Non-pigmented ciliary epithelial cell (primary cell): ENCODE measurements around the gene KRTAP5-1.
"Not testable (repeated sequence)": the region's sequence is repeated elsewhere in the genome, so short reads cannot be mapped to it uniquely, and the experiment has no call there.

ENCODE experiments used
- DNase-seq: peaks from one replicate; pipeline ENCODE4 v3.0.0-alpha.2; 2010; ENCODE audit warnings: low read depth

KRTAP5-1 gene, protein sequence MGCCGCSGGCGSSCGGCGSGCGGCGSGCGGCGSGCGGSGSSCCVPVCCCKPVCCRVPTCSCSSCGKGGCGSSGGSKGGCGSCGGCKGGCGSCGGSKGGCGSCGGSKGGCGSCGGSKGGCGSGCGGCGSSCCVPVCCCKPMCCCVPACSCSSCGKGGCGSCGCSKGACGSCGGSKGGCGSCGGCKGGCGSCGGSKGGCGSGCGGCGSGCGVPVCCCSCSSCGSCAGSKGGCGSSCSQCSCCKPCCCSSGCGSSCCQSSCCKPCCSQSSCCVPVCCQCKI

DNA sequence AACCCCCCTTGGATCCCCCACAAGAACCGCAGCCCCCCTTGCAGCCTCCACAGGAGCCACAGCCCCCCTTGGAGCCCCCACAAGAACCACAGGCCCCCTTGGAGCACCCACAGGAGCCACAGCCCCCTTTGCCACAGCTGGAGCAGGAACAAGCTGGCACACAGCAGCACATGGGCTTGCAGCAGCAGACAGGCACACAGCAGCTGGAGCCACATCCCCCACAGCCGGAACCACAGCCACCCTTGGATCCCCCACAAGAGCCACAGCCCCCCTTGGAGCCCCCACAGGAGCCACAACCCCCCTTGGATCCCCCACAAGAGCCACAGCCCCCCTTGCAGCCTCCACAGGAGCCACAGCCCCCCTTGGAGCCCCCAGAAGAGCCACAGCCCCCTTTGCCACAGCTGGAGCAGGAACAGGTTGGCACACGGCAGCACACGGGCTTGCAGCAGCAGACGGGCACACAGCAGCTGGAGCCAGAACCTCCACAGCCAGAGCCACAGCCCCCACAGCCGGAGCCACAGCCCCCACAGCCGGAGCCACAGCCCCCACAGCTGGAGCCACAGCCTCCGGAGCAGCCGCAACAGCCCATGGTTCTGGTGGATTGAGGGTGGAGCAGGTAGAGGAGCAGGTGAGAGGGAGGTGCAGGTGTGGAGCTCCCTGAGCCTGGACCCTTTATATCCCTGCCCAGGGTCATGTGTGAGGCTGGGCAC is at the start of gene KRTAP5-1:
TSS of gene KRTAP5-1 (minus strand) at position 623 of the 710 bp plus-strand sequence. CDS start at position 589, 34 bp downstream.
- not testable (repeated sequence) for DNase-seq

DNA sequence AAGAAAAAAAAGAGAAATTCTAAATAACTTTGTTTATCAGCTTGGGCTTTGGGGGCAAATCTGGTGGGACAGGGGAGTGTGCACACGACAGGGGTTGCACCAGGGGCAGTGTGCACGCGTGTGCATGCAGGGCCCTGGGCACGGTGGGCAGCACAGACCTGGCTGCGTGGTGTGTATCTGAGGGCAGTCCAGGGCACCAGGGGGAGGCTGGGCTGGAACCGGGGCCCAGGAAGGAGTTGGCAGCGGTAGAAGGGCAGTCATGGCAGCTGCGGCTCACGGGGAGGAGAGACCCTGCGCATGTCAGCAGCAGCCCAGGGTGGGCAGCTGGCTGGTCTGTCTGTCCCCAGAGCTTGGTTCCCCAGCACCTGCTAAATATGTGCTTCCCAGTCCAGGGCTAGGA is 48.8 kb upstream of the KRTAP5-1 start:
- DNase-seq = no peak

DNA sequence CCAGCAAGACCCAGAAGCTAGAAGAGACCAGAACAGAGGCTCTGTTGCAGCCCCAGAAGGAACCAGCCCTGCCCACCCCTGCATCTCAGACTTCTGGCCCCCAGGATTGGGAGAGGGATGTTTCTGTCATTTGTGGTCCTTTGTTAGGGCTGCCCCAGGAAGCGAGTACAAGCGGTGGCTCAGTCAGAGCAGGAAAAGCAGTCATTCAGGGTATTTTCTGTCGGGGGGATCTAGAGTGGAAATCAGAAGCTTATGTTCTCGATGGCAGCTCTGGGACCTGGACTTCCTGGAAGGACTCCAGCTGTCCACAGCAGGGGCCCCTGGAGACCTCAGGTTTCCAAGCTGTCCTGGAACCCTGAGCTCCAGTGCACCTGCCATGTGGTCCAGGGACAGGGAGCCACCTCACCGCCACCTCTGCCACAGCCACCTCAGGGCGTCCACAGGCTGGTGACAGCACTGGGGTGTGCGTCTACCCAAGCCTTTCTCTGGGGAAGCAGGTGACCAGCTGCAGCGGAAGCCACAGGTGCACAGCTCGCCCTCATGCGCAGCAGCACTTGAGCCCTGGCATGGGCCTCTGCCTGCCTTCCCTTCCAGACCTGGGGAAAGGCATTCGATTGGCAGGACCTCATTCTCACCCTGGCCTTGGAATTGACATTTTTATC is 47.1 kb upstream of the KRTAP5-1 start:
- no peak for DNase-seq

DNA sequence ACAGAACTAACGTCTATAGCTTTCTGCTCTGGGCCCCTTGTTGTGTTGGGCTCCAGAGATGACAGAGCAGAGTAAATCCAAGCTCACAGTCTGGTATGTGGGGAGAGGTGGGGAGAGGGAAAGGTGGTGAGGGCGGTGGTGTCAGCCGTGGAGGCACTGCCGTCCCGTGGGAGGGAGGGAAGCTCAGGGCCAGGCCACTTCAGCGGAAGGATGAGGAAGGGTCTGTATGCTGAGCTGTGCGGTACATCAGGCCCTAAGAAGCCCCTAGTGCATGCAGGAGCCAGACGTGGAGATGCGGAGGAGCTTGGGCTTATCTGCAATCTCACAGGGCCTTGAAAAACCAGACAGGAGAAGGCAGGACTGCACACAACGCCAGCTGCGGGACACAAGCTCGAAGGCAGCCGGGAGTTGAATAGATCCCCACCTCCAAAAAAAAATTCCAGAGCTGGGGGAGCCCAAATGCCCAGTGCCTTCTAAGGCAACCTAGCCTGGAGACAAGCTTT is 46.0 kb upstream of the KRTAP5-1 start:
- DNase-seq = no peak

DNA sequence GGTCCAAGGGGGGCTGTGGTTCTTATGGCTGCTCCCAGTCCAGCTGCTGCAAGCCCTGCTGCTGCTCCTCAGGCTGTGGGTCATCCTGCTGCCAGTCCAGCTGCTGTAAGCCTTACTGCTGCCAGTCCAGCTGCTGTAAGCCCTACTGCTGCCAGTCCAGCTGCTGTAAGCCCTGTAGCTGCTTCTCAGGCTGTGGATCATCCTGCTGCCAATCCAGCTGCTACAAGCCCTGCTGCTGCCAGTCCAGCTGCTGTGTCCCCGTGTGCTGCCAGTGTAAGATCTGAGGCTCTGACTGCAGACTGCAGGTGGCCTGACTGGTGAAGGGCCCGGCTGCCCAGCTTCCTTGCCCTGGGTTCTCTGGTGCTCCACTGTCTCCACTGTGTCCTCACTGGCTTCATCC is 45.2 kb upstream of the KRTAP5-1 start:
- no peak for DNase-seq

DNA sequence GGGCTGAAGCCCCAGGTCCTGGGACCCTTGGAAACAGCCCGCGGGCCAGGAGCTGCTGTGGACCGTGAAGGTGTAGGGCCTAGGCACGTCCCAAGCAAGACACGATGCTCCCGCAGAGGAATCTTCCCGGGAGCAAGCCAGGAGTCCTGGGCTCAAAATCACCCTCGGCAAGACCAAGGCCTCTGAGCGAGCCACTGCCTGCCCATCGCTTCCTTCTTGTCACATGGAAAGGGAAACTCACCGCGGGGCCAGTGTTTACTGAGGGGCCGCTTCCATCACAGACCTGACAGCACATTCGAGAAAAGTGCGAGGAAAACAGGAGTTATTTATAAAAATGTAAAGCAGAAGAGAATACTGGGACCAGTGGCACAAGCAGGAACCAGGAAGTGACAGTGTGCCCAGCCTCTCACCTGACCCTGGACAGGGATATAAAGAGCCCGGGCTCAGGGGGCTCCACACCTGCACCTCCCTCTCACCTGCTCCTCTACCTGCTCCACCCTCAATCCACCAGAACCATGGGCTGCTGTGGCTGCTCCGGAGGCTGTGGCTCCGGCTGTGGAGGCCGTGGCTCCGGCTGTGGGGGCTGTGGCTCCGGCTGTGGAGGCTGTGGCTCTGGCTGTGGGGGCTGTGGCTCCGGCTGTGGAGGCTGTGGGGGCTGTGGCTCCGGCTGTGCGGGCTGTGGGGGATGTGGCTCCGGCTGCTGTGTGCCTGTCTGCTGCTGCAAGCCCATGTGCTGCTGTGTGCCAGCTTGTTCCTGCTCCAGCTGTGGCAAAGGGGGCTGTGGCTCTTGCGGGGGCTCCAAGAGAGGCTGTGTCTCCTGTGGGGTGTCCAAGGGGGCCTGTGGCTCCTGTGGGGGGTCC is 44.5 kb upstream of the KRTAP5-1 start, which contains the start of gene KRTAP5-5:
TSS of gene KRTAP5-5 (plus strand) at position 450 of the 860 bp plus-strand sequence. CDS start at position 516, 66 bp downstream.
- no peak for DNase-seq

DNA sequence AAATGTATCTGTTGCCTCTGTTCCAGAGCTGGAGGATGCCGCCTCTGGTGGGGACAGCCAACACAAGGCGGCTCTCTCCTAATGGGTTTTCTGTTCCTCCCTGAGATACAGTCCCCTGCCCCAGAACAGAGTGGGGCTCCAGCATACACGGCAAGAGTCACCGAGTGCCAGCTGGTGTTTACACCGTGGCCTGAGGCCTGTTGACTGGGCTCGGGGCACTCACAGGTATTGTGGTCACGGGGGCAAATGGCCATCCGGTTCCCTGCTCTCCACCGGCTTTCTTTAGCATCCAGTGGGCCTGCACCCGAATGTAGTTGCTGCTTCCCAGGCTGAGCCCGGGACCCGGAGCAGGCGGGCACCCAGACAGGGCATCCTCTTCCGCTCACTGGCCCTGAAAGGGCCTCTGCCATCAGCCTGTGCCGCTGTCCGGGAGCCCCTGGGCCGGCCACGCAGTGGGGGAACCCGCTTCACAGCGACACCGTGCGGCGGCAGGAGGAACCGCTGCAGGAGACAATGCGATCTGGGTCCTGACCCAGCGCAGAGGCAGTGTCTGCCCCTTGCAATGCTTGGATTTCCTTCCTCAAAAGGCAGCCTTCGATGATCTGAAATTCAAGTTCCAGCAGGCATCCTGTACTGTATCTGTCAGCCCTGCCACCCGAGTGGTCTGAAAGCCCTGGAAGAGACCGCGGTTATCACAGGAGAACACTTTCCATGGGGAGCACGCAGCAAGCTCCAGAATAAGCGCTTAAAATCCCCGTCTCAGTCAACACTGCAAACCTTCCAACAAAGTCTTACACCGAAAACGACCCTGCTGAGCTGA is 43.6 kb upstream of the KRTAP5-1 start:
- no peak for DNase-seq

DNA sequence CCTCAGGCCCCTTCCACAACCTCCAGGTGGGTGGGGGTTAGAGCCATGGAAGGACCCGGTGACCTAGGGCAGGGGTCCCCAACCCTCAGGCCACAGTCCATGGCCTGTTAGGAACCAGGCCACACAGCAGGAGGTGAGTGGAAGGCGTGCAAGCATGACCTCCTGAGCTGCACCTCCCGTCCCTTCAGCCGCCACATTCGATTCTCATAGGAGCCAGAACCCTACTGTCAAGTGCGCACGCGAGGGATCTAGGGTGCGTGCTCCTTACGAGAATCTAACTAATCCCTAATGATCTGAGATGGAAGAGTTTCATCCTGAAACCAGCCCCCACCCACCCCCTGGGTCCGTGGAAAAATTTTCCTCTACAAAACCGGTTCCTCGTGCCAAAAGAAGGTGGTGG is 40.5 kb upstream of the KRTAP5-1 start:
- DNase-seq = no peak

DNA sequence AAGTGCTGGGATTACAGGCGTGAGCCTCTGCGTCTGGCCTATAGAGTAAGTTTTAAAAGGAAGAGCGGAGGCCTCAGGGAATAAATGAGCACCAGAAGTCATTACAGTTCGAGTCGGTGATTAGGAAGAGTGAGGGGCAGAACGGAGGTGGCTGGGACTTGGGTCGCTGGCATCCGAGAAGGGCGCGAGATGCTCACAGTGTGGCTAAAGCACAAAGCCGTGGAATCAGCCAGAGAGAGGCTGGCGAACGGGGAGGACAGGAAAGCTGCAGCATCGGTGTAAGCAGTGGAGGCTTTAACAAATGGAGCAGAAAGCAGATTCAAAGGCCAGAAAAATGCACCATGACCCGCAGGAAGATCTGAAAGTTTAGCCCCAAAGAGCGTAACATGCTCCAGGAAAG is 39.5 kb upstream of the KRTAP5-1 start:
- DNase-seq = no peak

DNA sequence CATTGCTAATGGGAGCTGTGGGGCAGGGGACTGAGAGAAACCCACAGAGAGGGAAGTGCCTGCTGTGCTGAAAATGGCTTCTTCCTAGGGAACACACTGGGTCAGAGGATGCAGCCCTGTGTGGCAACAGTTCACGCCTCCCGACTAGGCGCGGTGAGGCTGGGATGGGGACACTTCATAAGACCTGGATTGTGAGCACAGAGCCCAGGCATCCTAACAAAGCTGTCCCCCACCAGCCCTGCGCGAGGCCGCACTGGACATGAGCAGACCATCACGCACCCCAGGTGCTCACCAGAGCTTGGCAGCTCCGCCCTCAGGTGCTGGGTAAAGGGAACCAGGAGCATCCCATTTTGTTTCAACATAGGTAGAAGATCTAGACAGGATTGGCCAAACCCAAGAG is 38.6 kb upstream of the KRTAP5-1 start:
- DNase-seq = no peak

DNA sequence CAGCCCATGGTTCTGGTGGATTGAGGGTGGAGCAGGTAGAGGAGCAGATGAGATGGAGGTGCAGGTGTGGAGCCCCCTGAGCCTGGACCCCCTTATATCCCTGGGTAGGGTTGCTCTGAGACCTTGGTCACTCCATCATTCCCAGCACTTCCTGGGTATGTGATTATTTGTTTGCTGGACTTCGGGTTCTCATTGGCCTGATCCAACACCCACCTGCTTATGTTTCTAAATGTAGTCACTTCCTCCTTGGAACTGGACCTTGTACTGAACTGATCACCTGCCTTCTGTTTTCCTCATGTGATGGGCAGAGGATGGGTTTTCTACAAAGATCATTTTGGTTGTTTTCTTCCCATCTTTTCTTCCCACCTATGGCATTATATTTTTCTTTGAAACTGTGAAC is 37.0 kb upstream of the KRTAP5-1 start, which contains the start of gene KRTAP5-4:
TSS of gene KRTAP5-4 (minus strand) at position 53 of the 400 bp plus-strand sequence. CDS start at position 8, 45 bp downstream.
- DNase-seq = no peak

DNA sequence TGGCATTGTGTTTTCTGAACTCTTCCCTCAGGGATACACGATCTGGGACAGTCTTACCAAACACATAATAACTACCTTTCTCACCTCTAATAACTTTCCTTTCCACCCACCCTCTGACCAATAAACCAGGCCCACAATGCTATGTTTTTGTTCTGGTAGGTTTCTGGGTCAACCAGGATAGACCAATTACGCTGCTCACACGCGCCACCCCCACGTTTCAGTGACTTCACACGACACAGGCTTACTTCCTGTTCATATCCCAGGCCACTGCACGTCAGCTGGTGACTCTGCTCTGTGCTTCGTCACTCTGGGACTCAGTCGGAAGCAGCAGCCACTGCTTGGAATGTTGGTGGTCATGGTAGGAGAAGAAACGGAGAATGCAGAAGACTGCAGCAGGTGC is 34.4 kb upstream of the KRTAP5-1 start:
- DNase-seq = no peak

DNA sequence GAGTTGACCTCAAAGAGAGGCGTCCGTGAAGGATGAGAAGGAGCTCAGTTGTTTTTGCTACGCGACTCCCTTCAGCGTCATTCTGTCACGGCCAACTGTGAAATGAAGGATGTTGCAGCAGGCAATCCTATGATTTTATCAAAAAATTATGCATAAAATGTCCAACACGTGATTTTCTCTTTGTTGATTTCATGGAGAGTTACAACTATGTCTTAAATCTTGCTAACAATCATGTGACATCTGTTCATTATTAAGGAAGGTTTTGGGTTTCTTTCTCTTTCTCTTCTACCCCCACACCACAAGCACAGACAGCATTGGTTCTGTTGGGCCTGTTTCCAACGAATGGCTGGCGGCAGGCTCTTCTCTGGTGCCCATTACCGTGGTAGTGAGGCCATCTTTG is 33.1 kb upstream of the KRTAP5-1 start:
- no peak for DNase-seq

DNA sequence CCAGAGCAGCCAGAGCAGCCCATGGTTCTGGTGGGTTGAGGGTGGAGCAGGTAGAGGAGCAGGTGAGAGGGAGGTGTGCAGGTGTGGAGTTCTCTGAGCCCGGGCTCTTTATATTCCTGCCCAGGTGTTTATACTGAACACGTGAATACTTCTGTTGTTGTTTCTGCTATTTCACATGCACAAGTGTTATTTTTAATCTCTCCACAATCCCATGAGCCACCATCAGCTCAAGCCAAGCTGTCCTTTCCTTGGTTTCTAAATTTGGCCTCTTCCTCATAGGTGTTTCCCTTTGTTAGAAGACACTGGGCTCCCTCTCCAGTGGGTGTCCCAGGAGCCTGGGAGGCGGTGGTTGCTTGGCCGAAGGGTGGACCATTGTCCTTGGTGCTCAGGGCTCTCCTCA is 23.3 kb upstream of the KRTAP5-1 start, which contains the start of gene KRTAP5-3:
TSS of gene KRTAP5-3 (minus strand) at position 101 of the 400 bp plus-strand sequence. CDS start at position 23, 78 bp downstream.
- DNase-seq = no peak

DNA sequence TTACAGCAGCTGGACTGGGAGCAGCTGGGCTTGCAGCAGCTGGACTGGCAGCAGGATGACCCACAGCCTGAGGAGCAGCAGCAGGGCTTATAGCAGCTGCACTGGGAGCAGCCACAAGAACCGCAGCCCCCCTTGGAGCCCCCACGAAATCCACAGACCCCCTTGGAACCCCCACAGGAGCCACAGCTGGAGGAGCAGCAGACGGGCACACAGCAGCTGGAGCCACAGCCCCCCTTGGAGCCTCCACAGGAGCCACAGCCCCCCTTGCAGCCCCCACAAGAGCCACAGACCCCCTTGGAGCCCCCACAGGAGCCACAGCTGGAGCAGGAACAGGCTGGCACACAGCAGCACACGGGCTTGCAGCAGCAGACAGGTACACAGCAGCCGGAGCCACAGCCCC is 22.8 kb upstream of the KRTAP5-1 start:
- DNase-seq = not testable (repeated sequence)

DNA sequence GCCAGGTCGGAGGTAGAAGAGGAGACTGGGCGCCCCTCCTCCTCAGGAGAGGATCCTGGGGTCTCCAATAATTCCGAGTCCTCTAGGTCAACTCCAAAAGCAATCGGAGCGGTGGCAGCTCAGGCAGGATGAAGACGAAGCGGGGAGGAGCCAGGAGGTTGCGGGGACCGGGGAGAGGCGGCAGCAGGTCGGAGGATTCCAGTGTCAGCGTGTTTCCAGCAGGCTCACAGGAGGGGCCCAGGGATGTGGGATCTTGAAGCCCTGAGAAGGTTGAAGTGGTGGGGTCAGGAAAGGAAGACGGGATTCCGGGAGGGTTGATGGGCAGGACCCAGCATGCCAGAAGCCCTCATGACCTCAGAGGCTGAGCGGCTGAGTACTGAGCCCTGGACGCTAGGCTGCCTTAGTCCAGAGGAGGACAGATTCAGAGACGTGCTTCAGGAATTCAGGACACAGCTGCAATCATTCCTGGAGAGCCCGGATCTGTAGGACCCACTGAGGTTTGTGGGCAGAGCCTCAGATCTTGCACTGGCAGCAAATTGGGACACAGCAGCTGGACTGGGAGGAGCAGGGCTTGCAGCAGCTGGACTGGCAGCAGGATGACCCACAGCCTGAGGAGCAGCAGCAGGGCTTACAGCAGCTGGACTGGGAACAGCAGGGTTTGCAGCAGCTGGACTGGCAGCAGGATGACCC is 22.2 kb upstream of the KRTAP5-1 start:
- not testable (repeated sequence) for DNase-seq

DNA sequence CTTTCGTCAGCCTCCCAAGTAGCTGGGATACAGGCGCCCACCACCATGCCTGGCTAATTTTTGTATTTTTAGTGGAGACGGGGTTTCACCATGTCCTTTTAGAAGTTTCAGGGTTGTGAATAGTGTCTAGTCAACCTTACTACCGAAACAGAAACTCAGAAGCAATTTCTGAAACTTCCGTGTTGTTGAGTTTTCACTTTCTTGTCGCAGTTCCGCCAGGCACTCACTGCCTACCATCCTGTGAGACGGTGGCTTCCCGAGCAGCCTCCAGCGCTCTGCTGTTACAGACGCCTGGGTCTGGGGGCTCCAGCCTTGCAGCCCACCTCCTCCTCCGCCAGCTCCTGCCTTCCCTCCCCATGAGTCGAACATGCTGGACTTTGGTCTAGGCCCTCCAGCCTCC is 20.8 kb upstream of the KRTAP5-1 start:
- DNase-seq = not testable (repeated sequence)

DNA sequence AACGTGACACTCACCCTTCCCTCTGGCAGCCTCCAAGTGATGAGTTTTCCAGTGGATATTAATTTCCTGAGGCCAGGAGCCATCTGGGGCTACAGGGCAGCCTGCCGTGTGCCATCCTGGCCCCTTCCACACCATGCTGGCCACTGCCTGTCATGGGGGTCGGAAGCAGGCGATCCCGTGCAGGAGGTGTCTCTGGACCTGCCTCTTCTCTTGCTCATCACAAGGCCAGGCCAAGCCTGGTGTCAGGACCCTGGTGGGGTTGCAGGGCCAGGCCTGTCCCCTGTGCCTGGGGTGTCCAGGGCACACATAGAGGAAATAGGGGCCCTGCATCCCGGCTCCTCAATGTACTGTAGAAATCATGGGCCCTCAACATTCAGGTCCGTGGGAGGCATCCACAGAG is 19.6 kb upstream of the KRTAP5-1 start:
- DNase-seq = no peak

DNA sequence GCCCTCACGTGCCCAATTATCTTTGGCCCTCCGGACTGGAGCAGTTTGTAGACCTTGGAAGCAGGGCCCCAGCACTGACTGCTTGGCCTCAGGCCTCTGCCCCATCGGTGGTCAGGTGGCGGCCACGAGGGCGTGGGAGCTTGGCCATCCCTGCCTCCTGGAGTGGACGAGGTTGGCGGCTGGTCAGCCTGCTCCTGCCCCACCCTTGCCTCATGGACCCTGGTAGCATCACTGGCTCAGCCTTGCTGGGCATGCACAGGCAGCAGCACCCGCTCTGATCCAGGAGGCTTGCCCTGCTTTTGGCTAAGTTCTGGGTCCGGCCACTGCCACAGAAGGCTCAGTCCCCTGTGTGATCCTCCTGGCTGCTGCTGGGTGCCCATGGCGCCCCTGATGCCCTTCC is 19.1 kb upstream of the KRTAP5-1 start:
- no peak for DNase-seq

DNA sequence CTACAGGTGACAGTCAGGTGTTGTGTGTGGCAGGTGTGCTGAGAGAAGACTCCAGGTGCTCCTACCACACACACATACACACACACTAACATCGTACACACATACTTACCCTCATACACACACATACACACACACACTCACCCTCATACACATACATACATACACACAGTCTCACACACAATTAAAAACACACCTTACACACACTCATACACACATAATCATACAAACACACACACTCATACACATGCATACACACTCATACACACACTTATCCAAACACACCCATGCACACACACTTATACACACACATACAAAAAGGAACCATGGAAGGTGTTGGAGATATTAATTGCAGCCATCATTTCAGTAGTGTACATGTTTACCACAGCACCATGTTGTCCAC is 18.5 kb upstream of the KRTAP5-1 start:
- no peak for DNase-seq
